Fibroblast of peridontal ligament (primary cell): ENCODE results near the gene ANKS1B.

Experiments used
- DNase-seq: peaks from one replicate; pipeline ENCODE4 v3.0.0-alpha.2; 2010; ENCODE audit errors: extremely low read depth

ANKS1B gene

DNA sequence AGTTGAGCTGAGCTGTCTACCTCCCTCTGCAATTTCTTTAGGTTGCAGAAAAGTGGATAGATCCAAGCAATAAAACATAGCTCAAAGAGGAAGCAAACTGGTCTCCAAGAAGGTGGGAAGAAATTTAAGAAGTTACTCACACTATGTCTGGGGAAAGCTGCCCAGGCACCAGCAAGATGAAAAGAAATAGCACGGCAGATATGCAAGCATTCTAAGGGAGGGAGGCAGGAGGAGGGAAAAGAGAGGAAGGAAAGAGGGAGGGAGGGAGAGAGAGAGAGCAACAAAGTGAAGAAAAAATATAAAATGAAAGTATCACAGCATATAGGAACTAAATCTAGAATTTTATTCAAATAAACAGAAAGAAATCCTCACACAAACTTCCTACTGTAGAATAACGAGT, 1099.0 kb downstream of the ANKS1B start:
- DNase-seq = no peak

DNA sequence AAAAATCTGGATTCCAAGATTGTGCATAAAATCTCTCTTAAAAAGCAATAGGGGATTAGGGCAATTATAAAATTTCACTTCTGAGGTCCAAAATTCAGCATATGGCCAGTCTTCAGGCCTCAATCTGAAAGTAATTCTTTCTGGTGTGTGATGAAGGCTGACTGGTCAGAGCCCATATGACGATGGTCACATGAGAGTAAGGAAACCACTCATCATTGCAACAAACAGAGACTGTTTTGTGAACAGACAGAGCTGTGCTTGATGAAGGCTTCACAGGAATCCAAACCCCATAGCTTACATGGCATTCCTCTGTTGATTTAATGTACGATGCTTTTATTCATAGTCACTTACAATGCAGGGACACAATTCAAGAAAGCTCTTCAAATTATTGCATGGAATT, 1101.5 kb downstream of the ANKS1B start:
- no peak for DNase-seq

DNA sequence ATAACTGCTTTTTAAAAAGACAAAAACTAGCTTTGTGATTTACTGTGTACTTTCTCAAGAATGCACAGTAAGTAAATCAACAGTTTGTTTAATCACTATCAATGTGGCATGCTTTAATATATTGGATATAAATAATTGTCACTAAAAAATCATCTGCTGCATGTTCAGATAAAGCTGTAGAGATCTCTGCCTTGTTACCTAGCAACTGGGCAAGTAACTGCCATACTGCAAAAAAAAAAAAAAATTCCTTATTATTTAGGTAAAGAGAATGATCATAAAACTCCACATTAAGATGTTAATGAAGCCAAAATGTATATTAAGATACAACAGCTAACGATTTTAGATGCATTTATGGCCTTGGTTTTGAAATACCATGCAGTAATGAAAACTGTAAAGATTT, 1102.2 kb downstream of the ANKS1B start:
- no peak for DNase-seq

DNA sequence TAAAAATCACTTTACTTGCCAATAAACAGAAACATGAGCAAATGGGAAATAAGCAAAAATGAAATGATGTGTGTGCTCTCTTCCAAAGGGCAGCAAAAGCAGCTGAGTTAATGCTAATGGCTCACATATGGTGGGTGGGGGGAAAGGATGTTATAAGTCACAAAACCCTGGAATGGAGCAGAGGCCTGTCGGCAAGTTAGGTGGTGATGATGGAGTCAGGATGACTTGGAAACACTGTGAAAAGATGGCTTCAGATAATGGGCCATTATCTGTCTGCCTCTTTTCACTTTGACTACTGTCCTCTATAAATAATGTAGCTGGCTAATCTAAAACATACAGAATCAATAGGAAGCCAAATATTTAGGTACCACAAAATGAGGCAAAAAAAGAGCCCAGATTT, 1111.0 kb downstream of the ANKS1B start:
- no peak for DNase-seq

DNA sequence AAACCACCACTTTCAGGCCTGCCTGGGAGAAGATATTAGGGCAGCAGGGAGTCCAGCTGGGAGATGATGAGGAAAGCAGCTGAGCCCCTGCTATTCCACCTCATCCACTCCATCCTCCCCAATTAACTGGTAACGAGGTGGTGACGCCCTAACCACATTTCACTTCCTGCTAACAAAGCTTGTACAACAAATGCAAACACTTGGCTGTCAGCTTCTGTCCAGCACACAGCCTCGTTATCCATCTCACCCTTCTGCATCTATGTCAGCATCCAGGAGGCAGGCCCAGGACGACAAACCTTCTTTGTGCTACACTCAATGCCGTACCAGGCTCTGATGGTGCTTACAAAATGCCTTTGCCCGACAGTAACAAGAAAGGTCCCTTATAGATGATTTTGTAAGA, 1114.2 kb downstream of the ANKS1B start:
- DNase-seq = no peak

DNA sequence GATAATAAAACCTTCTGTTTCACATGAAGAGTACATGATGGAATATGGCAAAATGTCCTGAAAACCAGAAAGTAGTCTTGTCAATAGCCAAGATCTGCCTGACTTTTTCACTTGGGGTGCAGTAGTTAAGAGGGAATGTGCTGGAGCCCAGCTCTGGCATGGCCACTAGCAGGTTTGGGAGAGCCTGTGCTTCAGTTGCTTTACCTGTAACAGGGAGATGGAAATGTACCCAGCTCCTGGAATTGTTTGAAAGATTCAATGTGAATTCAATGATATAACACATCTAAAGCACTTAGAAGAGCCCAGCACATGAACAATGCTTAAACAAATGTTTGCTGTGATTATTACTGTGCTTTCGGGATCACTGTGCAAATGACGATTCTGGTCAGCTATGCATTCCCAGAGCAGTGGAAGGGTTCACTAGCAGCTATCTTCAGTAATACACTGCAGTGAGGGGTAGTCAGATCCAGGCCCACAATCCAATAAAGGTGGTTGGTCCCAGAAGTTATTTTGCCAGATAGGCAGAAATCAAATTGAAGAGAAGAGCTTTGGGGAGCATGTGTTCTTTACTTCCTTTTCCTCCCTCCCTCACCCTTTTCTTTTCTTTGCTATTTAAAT, 1114.7 kb downstream of the ANKS1B start:
- DNase-seq = no peak

DNA sequence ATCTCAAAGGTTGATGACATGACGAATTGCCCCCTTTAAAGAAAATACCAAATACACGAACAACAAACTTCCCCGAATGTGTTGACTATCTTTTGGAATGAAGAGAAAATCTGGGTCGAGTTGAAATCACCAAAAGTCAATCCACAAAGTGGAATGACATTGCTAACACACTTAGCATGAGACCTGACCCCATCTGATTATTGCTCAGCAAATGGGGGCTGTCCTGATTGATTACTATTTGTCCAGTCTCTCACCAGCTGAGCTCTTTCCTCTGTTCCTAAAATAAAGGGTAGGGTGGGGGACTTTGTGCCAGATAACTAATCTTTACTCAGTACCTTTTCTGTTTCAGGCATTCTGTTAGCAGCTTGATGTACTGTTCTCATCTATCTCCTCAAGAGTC, 1116.2 kb downstream of the ANKS1B start:
- DNase-seq = no peak

DNA sequence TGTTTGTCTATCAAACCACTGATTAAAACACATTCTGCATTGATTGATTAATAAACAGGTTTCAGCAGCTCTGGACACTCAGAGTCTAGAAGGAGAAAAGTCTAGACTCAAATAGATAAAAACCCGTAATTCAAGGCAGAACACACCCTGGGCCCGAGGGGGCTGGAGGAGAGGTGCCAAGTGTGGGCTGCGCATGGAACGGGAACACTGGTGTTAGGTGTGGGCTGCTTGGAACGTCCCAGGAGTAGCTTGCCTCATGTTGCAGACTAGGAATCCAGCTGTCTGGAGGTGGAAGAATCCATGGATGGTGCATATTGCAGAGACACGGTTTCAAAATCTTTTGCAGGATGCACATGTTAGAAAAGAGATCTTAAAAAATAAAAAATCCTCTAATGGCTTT, 1116.7 kb downstream of the ANKS1B start:
- DNase-seq = no peak

DNA sequence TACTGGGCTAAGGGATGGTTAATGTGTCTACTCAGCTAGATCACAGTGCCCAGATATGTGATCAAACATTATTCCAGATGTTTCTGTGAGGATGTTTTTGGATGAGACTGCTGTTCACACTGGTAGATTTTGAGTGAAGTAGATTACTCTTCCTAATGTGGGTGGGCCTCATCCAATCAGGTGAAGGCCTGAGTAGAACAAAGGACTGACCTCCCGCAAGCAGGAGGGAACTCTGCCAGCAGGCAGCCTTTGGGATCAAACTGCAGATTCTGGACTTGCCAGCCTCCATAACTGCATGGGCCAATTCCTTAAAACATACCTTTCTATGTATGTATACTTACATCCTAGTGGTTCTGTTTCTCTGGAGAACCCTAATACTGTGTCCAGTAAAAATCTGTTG, 1120.4 kb downstream of the ANKS1B start:
- DNase-seq = no peak

DNA sequence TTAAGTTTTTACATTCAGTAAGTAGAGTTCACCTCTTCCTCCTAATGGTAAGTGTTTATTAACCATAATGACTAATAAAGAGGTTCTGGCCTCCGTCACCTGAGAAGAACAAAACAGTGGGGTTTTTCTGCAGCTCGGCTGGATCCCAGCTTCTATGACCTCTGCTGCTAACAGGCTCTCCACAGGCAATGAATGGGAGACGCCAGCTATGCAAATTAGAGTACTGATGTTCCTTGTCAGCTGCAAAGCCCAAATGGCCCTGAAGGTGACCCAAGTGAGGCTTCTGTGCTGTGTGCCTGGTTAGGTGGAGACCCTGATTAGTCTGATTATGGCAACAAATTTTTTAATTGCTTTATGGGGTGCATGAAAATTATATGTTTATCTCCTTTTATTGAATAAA, 1121.6 kb downstream of the ANKS1B start:
- DNase-seq = no peak

DNA sequence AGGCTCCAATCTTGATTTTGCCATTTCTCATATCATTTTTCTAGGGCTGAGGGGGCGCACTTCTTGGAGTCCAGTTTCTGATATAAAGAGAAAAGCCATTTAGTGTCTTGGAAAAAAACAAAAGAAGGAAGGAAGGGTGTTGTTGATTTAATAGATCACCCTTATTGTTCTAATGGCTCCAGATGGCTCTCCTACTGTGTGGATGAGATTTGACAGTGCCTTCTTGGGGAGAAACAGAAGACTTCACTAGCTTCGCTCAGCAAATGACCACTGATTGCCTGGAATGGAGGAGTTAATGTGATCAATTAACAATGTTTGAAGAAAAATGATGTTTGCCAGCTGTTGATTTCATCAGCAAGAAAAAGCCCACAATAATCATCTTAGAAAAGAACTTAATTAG, 1123.5 kb downstream of the ANKS1B start:
- no peak for DNase-seq

DNA sequence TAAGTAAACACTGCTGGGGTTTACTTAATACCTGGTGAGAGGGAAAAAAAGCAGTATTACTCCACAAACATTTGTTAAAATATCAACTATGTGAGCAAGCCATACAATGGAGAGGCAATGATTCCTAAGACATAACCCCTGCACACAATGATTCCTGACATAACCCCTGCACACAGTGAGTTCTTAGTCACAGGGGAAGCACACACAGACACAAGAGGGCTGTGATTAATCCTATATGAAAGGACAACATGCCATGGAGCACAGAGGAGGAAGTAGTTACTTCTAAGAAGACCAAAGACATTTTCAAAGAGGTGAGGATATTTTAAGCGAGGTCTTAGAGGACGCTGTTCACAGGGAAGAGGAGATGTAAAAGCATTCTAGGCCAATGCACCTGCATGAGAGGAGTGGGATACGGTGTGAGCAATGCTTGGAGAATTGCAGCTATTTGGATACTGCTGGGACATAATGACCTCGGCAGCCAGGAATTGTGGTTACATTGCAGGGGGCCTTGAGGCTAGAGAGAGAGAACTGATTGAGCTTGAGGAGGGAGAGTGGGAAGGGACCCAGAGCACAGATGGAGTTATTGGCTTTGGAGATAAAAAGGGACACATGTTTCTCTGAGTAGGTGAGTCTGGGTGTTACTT, 1127.7 kb downstream of the ANKS1B start:
- DNase-seq = no peak

DNA sequence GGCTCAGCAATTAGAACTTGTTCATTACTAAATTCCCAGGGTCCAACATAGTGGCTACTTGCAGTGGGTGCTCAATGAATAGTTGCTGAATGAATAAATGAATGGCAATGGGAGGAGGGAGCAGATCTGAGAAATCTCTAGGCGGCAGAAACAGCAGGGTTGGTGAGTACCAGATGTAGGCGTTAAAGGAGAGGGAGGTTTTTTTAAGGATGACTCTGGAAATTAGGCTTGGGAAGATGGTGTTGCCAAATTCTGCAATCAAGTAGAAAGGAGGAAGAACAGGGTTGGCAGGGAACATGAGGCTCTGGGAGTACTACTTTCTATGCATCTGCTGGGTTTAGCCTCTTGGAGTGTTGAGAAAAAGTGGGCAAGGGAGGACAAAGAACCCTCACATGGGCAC, 1132.6 kb downstream of the ANKS1B start:
- DNase-seq = no peak

DNA sequence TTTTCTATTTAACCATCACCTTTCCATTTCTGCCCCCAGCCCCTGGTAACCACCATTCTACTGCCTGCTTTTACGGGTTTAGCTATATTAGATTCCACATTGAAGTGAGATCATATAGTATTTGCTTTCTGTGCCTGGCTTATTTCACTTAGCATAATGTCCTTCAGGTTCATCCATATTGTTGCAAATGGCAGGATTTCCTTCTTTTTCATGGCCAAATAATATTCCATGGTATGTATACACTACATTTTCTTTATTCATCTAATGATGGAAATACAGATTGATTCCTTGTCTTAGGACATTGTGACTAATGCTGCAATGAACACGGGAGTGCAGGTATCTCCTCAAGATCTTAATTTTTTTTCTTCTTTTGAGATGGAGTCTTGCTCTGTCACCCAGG, 1137.5 kb downstream of the ANKS1B start:
- DNase-seq = no peak

DNA sequence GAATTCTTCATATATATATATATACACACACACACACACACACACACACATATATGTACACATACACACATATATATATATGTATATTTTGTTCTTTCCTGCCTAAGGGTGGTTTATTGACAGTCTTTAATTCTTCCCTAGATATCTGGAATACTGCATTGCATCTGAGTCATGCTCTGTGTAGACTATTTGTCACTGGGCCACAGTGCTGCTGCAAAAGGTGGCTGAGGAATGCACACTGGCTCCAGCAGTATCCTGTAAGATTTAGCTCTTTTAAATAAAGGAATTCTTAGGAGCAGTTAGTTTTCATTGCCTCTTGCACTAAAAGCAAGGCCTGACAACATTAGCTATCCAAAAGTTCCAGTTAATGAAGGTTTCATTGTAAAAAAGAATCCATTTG, 1138.8 kb downstream of the ANKS1B start:
- DNase-seq = no peak

DNA sequence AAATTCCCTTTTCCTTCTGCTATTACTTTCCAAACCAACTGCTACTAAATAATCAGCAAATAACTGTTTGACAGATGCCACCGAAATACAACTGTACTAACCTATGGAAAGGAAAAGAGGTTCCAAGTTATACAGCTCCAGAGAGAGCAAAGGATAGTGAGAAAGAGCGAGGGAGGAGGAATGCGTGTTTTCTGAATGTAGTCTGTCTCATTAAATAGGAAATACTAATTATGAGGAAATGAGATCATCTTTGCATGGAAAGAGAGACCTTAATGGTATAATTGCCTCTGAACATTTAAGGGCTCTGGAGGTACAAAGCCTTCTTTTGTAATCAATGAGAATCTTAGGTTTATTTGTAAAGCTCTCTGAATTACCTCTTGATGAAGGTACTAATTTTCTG, 1144.4 kb downstream of the ANKS1B start:
- no peak for DNase-seq

DNA sequence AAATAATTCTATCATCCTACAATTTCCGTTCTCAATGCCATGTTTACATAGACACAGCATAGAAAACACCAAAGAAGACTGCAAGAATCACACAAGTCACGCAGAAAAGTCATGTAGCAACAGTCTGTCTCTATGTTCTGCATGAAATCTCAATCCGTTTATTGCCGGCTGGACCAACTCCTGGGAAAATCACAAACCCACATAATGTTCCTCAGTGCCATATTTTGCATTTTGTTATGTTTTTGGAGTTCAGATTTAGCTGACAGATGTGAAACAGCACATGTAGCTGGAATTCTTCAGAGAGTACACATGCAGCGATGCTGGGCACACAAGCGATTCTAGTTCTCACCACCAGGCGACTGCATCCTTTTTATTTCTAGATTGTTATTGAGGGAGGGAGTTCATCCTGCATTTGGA, 1146.5 kb downstream of the ANKS1B start:
- DNase-seq = peak; percentile 5

DNA sequence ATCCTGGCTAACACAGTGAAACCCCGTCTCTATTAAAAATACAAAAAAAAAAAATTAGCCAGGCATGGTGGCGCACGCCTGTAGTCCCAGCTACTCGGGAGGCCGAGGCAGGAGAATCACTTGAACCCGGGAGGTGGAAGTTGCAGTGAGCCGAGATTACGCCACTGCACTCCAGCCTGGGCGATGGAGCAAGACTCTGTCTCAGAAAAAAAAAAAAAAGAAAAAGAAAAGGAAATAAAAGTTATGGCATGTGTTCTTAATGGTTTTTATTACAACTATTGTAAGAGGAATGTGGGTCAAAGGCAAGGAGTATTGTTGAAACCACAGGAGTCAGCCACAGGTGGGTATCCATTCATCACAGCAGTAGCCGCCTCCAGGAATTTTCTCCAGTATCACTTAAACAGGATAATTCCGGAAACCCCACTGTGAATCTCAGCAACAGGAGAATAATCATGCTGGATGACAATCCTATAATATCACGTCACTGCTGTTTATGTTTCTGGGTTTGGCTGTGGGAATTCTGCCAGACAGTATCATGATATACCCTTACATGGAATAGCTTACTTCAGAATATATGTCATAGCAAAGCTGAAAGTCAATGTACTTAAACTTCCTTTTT, 1147.5 kb downstream of the ANKS1B start:
- peak; percentile 12 for DNase-seq

DNA sequence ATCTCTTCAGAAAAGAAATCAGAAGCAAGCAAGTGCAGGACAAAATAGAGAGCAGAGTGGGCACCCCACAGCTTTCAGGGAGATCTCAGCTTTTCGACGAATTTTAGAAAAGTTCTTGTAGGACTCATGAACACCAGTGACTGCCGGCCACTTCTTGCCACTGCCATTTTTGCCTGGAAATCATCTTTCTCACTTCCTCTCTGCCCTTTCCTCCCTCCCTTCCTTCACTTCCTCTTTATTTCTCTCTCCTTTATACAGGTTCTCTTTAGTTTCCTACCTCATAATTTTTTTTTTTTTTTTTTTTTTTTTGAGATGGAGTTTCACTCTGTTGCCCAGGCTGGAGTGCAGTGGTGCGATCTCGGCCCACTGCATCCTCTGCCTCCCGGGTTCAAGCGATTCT, 1154.1 kb downstream of the ANKS1B start:
- DNase-seq = no peak

DNA sequence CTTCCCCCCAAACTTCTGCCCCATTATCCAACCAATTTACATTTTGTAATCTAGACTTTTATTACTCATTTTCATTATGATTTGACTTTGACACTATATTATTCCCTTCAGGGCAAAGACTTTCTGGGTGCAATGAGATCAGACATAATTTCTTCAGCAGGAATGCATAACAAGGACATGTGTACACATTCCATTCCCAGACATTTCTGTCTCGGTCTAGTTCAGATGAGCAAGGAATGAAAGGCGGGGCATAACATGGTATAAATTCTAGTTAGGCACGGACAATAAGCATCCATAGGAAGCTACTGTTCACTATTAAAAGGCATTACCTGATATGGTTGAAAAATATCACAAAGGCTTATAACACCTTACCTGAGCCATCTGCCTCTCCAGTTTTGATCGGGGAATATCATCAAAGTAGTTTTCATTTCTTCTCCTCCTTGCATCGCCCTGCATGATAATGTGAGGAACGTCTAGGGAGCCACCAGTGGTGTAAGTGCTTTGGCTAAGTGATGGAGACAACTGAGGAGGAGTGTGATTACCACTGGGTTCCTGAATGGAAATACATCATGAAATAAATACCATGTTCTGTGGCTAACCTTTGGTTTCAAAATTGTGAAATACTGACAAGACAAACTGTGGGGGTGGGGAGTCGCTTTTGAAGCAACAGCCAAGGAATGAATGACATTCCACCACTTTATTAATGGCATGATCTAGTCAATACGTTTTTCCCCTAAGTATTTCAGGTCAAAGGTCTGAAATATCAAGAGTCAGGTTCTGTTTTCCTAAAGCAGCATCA, 1155.7 kb downstream of the ANKS1B start:
- DNase-seq = no peak

DNA sequence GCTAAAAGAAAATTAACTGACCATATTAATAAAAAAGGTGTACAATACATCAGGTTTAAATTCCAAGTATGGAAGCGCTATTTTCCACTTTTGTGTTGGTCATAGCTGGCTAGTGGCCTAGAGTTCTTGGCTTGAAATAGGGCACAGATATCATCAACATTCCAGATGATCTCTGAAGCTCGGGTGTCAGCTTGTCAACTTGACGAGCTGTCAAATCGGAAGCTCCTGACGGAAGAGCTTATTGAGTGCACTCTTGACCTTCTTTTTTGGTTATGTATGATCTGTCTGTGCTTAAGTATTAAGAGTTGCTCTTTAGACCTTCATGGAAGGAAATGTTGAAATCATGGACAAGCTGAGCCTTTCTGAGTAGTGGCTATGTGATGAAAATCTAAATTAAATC, 1161.7 kb downstream of the ANKS1B start:
- no peak for DNase-seq

DNA sequence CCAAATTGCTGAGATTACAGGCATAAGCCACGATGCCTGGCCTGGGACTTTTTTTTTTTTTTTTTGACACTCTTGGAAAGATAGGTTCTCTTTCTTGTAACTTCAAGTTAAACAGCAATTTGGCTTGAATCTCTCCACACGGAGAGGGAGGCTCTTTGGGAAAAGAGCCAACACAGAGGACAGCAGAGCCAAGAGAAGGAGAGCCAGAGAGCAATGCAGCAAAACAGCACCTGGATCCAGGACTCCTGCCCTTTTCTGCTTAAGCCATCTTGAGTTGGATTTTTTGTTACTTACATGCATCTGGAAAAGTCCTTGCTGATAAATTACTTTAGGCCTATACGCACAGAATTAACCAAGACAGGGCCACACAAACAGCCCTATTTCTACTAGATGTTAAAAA, 1162.9 kb downstream of the ANKS1B start:
- DNase-seq = no peak

DNA sequence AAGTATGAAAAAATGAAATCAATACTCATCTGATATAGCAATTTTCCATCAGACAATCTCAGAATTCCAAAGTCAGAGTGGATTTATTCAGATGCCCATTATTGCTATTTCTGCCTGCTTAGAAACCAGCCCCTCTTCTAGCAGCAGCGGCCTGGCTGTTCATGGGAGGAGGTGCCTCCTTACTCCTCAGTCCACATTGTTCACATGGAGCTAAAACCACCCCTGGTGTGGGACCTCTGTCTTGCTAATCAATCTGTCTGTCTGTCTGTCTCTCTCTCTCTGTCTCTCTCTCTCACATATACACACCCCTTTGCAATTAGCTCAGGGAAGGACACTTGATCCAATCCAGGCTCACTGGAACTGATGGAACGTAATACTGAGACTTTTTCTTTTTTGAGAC, 1163.5 kb downstream of the ANKS1B start:
- DNase-seq = no peak
